Muscle of leg (tissue), 11 donors: ENCODE data around the gene B3GNT7. TPM values are rescaled to one million over a fixed set of nuclear protein-coding genes. Genes with fewer than 3 reads are reported as not detected.

Experiments used
- DNase-seq: peaks from one replicate; pipeline ENCODE4 v3.0.0; 2013
- H3K27ac ChIP-seq: one replicate; pipeline ENCODE4 v1.5.1; 2013; ENCODE audit warnings: mild to moderate bottlenecking, low read length, control low read depth
- H3K27me3 ChIP-seq: one replicate; pipeline ENCODE4 v1.6.1; 2013; ENCODE audit warnings: low read length; ENCODE audit not compliant: control insufficient read depth, insufficient read depth
- H3K36me3 ChIP-seq: one replicate; pipeline ENCODE4 v1.6.1; 2013; ENCODE audit warnings: low read length; ENCODE audit not compliant: control insufficient read depth, insufficient read depth
- H3K4me1 ChIP-seq: one replicate; pipeline ENCODE4 v1.6.1; 2013; ENCODE audit warnings: low read length; ENCODE audit not compliant: control insufficient read depth, insufficient read depth
- H3K4me3 ChIP-seq: one replicate; pipeline ENCODE4 v1.5.1; 2013; ENCODE audit warnings: low read length, control low read depth
- H3K9me3 ChIP-seq: replicated peaks from 2 replicates; pipeline ENCODE4 v1.6.1; 2013; ENCODE audit warnings: low read depth, low read length; ENCODE audit not compliant: control insufficient read depth
- WGBS: methylation state at CpG from one replicate; pipeline ENCODE4 v1.1.5; 2013; ENCODE audit warnings: missing lambda C conversion rate; ENCODE audit not compliant: insufficient coverage; 5-methylcytosine and 5-hydroxymethylcytosine counted together
- polyA plus RNA-seq, 8 donors: library from polyadenylated mRNA; unstranded; fragments of 120-200 nt; gene quantifications; one replicate each; pipeline versions ENCODE4 v1.2.1 to v1.2.3, GENCODE V29; 2013; ENCODE audit warnings: inconsistent platforms in 1 of 8, low replicate concordance in 1 of 8; ENCODE audit not compliant: insufficient read length in 8 of 8, insufficient read depth in 1 of 8
- total RNA-seq: library from RNA; stranded (reverse); fragments of 120-200 nt; gene quantifications from one replicate; pipeline ENCODE4 v1.2.4, GENCODE V29; 2013

Gene B3GNT7
- total and polyA plus RNA-seq, 9 donors, result 0.44 to 2.1 (median 0.65) TPM

DNA sequence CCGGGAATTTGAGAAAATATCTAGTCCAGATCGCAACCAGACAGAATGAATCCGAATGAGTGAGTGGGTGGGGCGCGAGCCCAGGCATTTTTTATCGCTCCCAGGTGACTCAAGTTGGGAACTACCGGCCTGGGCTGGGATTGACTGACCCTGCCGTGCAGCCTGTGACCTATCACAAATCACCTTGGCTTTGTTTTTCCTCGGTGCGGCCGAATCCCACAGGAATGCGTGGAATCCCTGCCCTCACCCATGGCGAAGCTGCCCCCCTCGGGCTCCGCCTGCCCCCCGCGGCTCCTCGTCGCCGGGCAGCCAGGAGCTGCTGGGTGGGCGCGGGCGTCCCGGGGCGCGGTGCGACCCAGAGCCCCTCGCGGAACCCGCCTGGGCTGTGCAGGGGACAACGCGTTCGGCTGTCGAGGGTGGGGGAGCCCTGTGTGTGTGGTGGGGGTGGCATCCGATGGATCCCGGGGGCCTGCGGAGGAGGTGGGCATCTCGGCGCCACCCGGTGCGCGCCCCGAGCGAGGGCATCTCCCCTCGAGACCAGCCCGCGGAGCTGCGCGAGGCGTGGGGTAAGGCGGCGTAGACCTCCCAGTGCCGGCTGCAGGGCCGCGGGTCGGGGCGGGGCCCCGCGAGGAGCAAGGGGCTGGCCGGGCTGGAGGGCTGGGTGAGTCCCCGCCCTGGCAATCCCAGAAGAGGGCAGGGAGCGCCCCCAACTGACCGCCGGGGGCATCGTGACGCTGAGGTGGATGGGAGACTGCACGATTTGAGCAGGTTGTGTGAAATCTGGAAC lies 16.5 kb downstream of the B3GNT7 start:
- no peak overlapping the region for H3K27ac ChIP-seq
- under 1% methylated on average over 61 of the region's 67 CpGs for WGBS

DNA sequence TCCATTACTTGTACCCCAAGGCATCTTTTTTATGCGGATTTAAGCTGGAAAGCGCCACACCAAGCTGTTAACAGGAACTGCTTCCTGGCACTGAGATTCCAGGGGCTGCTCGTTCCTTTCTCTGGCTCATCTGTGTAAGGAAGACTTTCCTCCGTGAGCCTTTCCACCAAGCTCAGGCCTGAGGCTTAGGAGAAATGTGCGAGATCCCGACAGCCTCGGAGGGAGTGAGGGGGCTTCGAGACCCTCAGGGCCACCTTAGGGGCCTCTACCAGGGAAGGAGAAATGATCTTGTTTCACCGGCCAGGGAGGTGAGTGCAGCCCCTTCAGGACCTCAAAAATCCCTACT lies 17.1 kb downstream of the B3GNT7 start:
- peaks cover 11% of the 10 kb centered on the region for H3K27me3 ChIP-seq
- 0% methylated on average over 2 of the region's 9 CpGs for WGBS
- peak overlapping the region; percentile 5 for H3K4me3 ChIP-seq
- peaks cover 7% of the 10 kb centered on the region for H3K9me3 ChIP-seq
- H3K36me3 ChIP-seq, result no peaks in the 10 kb centered on the region
- DNase-seq, result no peak
- peaks cover 13% of the 10 kb centered on the region for H3K4me1 ChIP-seq
- no peak overlapping the region for H3K27ac ChIP-seq

More for the DNA sequence above, 16.5 kb downstream of the B3GNT7 start:
- peak overlapping the region; percentile 54 for H3K4me3 ChIP-seq
- peaks cover 13% of the 10 kb centered on the region for H3K4me1 ChIP-seq
- DNase-seq, result peak; percentile 86
- H3K27me3 ChIP-seq, result peaks cover 11% of the 10 kb centered on the region
- H3K9me3 ChIP-seq, result peaks cover 7% of the 10 kb centered on the region
- H3K36me3 ChIP-seq, result no peaks in the 10 kb centered on the region

DNA sequence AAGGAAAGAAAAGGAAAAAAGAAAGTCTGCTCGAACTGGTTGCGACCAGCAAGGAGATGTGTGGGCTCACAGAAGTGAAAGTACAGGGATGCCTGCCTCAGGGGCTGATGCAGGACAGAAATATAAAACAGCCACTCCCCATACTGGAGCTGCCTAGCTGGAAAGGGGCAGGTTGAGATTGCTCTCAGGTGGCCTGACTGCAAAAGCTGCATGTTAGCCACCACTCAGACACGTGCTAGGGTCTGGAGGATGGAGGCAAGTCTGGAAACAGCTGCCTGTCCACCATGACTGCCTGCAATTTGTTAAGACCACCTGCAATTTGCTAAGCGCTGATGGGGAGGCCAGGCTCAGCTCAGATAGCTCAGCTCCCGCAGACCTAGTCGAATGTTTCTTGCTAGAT lies 17.9 kb downstream of the B3GNT7 start:
- Histone ChIP-seq H3K4me1 (peaks cover 13% of the 10 kb centered on the region), H3K4me3 (no peak overlapping the region), H3K27ac (no peak overlapping the region), H3K36me3 (no peaks in the 10 kb centered on the region), H3K9me3 (peaks cover 7% of the 10 kb centered on the region), H3K27me3 (peaks cover 11% of the 10 kb centered on the region)
- DNase-seq, result no peak
- 49% methylated on average over 2 of the region's 6 CpGs for WGBS

DNA sequence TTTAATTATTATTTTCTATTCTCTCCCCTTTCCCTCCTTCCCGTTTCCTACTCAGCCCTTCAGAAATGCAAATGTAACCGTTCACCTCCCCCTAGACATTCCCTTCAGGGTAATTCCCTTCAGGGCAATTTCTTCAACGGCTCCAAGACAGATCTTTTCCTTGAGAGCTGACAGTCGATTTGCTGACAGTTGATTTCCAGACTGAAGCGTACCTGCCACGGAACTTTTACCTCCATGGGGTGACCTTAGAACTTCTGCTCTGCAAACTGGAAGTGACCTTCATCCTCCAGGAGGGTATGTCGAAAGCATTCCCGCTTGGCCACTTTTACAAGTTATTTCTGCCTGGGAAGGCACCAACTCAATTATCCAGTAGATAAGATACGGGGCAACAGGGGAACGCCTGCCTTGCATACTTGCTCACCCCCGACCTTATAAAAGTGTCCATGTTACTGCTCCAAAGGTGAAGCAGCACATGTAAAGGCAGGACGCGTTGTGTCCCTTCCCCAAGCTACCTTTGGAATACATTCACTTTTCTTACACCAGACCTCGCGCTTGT lies 18.5 kb downstream of the B3GNT7 start:
- Histone ChIP-seq H3K36me3 (no peaks in the 10 kb centered on the region), H3K9me3 (peaks cover 7% of the 10 kb centered on the region), H3K27me3 (peaks cover 14% of the 10 kb centered on the region), H3K4me3 (no peak overlapping the region), H3K4me1 (peaks cover 13% of the 10 kb centered on the region), H3K27ac (no peak overlapping the region)
- no peak for DNase-seq
- 46% methylated on average over 11 of the region's 15 CpGs for WGBS

DNA sequence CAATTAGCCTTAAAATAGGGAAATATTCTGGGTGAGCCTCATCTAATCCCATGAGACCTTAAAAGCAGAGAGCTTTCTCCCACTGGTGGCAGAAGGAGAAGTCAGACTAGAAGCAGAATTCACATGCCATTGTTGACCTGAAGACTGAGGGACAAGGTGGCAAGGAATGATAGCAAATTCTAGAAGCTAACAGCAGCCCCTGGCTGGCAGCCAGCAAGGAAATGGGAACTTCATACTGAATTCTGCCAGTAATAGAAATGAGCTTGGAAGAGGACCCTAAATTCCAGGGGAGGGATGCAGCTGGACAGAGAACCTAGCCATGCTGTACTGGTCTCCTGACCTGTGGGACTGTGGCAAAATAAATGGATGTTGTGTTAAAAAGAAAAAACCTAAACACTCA lies 19.5 kb downstream of the B3GNT7 start:
- Histone ChIP-seq H3K4me1 (peaks cover 13% of the 10 kb centered on the region), H3K9me3 (peaks cover 7% of the 10 kb centered on the region), H3K27me3 (peaks cover 17% of the 10 kb centered on the region), H3K4me3 (no peak overlapping the region), H3K36me3 (no peaks in the 10 kb centered on the region), H3K27ac (no peak overlapping the region)
- no peak for DNase-seq

DNA sequence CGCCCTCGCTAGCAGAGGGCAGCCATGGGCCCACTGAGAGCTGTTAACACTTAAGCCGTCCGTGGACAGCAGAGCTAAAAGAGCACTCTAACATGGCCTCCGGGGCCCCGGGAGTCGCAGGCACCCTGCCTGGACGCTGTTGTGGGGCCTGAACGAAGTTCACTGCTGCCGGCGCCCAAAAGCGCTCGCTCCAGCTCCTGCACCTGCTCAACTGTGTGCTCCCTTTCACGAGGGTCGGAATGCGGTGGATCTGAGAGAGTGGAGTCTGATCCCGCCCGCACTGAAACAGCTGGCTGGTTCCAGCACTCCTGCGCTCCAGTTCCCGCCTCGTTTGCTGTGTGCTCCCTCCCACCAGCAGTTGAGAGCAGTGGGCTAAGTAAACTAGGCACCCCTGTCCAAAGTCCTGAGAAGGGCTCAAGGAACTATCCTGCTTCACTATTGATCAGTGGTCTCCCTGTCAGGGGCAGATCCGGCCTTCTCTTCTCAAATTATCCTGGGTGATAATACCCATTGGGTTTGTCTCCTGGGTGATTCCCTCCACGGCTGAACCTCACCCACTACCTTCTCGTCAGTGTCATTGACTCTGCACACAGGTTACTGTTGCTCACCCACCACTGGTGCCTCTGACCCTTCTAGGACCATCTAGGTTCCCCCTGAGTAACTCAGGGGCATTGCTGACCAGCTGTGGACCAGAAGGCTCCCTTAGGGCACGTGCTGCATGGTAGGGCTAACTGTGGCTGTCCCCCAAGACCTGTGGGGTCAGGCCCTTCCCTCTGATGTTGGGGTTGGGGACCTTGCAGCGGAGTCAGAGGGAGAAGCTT lies 23.5 kb downstream of the B3GNT7 start:
- peaks cover 6% of the 10 kb centered on the region for H3K27me3 ChIP-seq

DNA sequence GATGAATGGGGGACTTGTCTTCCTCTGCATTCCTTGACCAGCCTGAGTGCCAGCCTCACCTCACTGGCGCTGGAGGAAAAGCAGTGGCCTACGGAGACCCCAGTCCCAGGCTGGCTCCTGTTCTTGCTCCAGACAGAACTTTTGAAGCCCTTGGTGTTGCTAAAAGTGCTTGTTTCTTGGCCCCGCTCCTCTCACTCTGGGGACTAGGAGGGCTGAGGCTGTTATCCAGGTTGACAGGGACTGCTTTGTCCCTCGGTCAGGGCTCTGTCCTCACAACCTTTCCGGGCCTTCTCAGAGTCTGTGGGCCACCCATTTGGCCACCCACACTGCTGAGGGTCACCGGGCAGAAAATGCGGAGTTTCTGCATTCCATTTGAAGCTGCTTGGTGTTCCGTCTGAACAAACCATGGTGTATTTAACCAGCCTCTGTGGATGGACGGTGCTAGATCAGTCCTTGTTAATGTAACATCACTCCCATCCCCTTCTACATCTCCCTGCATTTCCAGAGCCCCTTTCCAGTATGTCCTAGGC lies 25.6 kb downstream of the B3GNT7 start:
- Histone ChIP-seq H3K4me1 (no peaks in the 10 kb centered on the region), H3K4me3 (no peak overlapping the region), H3K36me3 (no peaks in the 10 kb centered on the region), H3K9me3 (no peaks in the 10 kb centered on the region), H3K27me3 (peaks cover 8% of the 10 kb centered on the region), H3K27ac (no peak overlapping the region)
- no peak for DNase-seq
- WGBS, result 72% methylated on average over 9 of the region's 9 CpGs

More for the DNA sequence above, 23.5 kb downstream of the B3GNT7 start:
- 63% methylated on average over 25 of the region's 26 CpGs for WGBS
- no peak overlapping the region for H3K4me3 ChIP-seq
- no peaks in the 10 kb centered on the region for H3K9me3 ChIP-seq
- DNase-seq, result no peak
- no peaks in the 10 kb centered on the region for H3K36me3 ChIP-seq
- no peak overlapping the region for H3K27ac ChIP-seq
- H3K4me1 ChIP-seq, result peaks cover 2% of the 10 kb centered on the region

DNA sequence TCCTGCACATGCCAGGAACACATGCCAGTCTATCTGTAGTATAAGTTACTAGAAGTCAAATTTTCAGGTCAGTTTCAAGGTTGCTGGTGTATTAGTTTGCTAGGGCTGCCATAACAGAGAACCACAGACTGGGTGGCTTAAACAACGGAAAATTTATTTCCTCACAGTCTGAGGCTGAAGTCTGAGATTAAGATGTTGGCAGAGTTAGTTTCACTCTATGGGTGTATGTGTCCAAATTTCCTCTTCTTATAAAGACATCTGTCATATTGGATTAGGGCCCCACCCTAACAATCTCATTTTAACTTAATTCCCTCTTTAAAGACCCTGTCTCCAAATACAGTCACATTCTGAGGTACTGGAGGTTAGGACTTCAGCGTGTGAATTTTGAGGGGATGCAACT lies 26.5 kb downstream of the B3GNT7 start:
- Histone ChIP-seq H3K4me1 (no peaks in the 10 kb centered on the region), H3K27me3 (peaks cover 10% of the 10 kb centered on the region), H3K4me3 (no peak overlapping the region), H3K9me3 (no peaks in the 10 kb centered on the region), H3K27ac (no peak overlapping the region), H3K36me3 (no peaks in the 10 kb centered on the region)
- no CpG with 5 or more reads among the region's 2 CpGs for WGBS
- no peak for DNase-seq

DNA sequence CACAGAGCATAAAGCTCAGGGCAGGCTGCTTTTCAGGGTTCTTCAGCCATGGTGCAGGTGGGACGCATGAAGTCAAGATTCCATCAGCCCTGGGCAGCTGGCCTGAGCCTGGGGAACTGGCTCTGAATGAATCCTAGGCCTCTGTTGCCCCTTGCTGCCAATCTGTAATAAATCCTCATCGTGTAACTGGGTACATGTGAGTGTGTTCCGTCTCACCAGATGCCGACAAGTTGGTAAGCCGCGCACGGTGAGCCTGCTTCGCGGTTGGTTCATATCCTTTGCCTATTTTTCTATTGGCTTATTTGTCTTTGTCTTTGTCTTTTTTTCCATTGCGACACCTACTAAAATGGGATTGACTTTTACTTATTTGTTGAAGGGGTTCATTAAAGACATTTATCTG lies 27.7 kb downstream of the B3GNT7 start:
- H3K4me1 ChIP-seq, result no peaks in the 10 kb centered on the region
- H3K27ac ChIP-seq, result no peak overlapping the region
- no peaks in the 10 kb centered on the region for H3K36me3 ChIP-seq
- DNase-seq, result no peak
- 50% methylated on average over 1 of the region's 10 CpGs for WGBS
- H3K9me3 ChIP-seq, result no peaks in the 10 kb centered on the region
- H3K4me3 ChIP-seq, result no peak overlapping the region
- H3K27me3 ChIP-seq, result peaks cover 10% of the 10 kb centered on the region

DNA sequence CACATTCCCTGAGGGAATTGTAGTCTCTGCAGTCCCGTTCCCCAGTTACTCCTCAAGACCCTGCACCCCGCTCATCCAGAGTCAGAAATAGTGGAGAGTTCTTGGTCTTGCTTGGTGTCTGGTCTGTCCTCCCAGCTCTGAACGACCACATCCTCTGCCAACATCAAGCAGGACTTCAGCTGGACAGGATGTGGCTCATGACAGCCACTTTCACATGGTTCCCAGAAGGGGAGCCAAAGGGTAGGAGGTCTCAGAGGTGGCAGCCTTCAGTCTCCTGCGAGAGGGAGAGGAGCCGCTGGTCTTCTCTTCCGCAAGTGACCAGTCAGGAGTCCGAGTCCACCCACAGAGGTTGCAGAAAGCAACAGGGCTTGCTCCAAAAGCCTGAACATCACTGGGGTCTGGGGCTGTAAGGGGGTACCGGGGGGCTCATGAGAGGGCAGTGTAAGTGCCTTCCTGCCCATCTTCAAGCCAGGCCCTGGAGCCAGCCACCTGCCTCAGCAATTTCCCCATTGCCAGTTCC lies 29.8 kb downstream of the B3GNT7 start:
- no peaks in the 10 kb centered on the region for H3K9me3 ChIP-seq
- WGBS, result 63% methylated on average over 4 of the region's 8 CpGs
- peaks cover 4% of the 10 kb centered on the region for H3K27me3 ChIP-seq
- H3K36me3 ChIP-seq, result no peaks in the 10 kb centered on the region
- H3K4me3 ChIP-seq, result no peak overlapping the region
- H3K4me1 ChIP-seq, result no peaks in the 10 kb centered on the region
- DNase-seq, result no peak
- H3K27ac ChIP-seq, result no peak overlapping the region
